Lower lobe of right lung (tissue), 2 donors: ENCODE results near the gene PLS1. TPM values are rescaled to one million over a fixed set of nuclear protein-coding genes. Genes with fewer than 3 reads are reported as not detected.
A peak's percentile ranks its signal among the peaks of the same experiment; 100 is the strongest.
"Not testable (repeated sequence)": the region's sequence is repeated elsewhere in the genome, so short reads cannot be mapped to it uniquely, and the experiment has no call there.

Experiments
- ATAC-seq, 2 donors: fragments of 200-7000 bp; cut with Tn5 transposase; one replicate each; pipeline ENCODE4 v1.9.1; 2020 to 2022; ENCODE audit warnings: mild to moderate bottlenecking in 2 of 2, moderate library complexity in 2 of 2
- DNase-seq: peaks from one replicate; pipeline ENCODE4 v3.0.0-alpha.2; 2020
- H3K27ac ChIP-seq: fragments of 200-600 bp; one replicate; pipeline ENCODE4 v1.8.0; 2022
- H3K27me3 ChIP-seq: fragments of 200-600 bp; one replicate; pipeline ENCODE4 v1.8.0; 2022; ENCODE audit warnings: low read depth
- H3K36me3 ChIP-seq: fragments of 200-600 bp; one replicate; pipeline ENCODE4 v1.8.0; 2022; ENCODE audit warnings: mild to moderate bottlenecking
- H3K4me1 ChIP-seq: fragments of 200-600 bp; one replicate; pipeline ENCODE4 v1.8.0; 2022
- H3K4me3 ChIP-seq: fragments of 200-600 bp; one replicate; pipeline ENCODE4 v1.8.0; 2022; ENCODE audit warnings: mild to moderate bottlenecking
- H3K9me3 ChIP-seq: fragments of 200-600 bp; one replicate; pipeline ENCODE4 v1.8.0; 2022
- CTCF ChIP-seq: fragments of 200-600 bp; IDR thresholded peaks from one replicate; pipeline ENCODE4 v1.8.0; 2022; ENCODE audit warnings: antibody characterized with exemption, mild to moderate bottlenecking
- intact Hi-C: fragments of 100-400 bp; cut with DNase I; formaldehyde crosslinking; loops from one replicate; pipeline ENCODE4 v1.11.0; 2022
- total RNA-seq: library from RNA; stranded (reverse); fragmentation: NEBNext Ultra II Directional; extraction: Animal tissue kit (Norgen Biotek cat#: 25700); gene quantifications from one replicate; pipeline ENCODE4 v1.2.1, GENCODE V29; 2021
- donor health status: DM: no; HTN: yes; CAD: no; lungs with severe emphysema.

The PLS1 gene
- total RNA-seq, 1 donor from 2014 or later: 23.9 TPM

GRCh38 chr3:142586803-142587406 lies 9.3 kb upstream of the PLS1 start:
- no peaks in the 10 kb centered on the region for H3K27me3 ChIP-seq
- no peaks in the 10 kb centered on the region for H3K4me1 ChIP-seq
- no peak overlapping the region for H3K4me3 ChIP-seq
- no peaks in the 10 kb centered on the region for H3K36me3 ChIP-seq
- H3K9me3 ChIP-seq: no peaks in the 10 kb centered on the region
- intact Hi-C loops: loop anchor here (10.0 kb wide), 1 partner anchor 398 kb away; no protein-coding TSS in a partner anchor
- DNase-seq (no peak), ATAC-seq (peak; percentile 87 to 89)
- H3K27ac ChIP-seq: no peak overlapping the region
- peak; percentile 55 for TF ChIP-seq CTCF

- Histone ChIP-seq H3K27me3 (no peaks in the 10 kb centered on the region), H3K4me3 (no peak overlapping the region), H3K27ac (no peak overlapping the region), H3K4me1 (no peaks in the 10 kb centered on the region), H3K36me3 (no peaks in the 10 kb centered on the region), H3K9me3 (no peaks in the 10 kb centered on the region)
- DNase-seq (no peak), ATAC-seq (no peak)
- intact Hi-C loops: loop anchor here (10.0 kb wide), 1 partner anchor 396 kb away; no protein-coding TSS in a partner anchor
- no peak for TF ChIP-seq CTCF
These were observed 7.5 kb upstream of the PLS1 start for GRCh38 chr3:142588703-142589102.

GRCh38 chr3:142592268-142592667 lies 3.9 kb upstream of the PLS1 start:
- intact Hi-C loops, H3K27me3 ChIP-seq: not testable (repeated sequence)

GRCh38 chr3:142595141-142595540 lies 1.1 kb upstream of the PLS1 start:
- no peaks in the 10 kb centered on the region for H3K27me3 ChIP-seq
- peak overlapping the region; percentile 85 for H3K27ac ChIP-seq
- peak overlapping the region; percentile 82 for H3K4me3 ChIP-seq
- no peaks in the 10 kb centered on the region for H3K36me3 ChIP-seq
- intact Hi-C loops: no loop called here
- TF ChIP-seq CTCF: no peak
- H3K9me3 ChIP-seq: no peaks in the 10 kb centered on the region
- ATAC-seq: no peak
- DNase-seq: no peak
- peaks cover 7% of the 10 kb centered on the region for H3K4me1 ChIP-seq

More at GRCh38 chr3:142592268-142592667, 3.9 kb upstream of the PLS1 start:
- not testable (repeated sequence) for H3K27ac ChIP-seq, H3K36me3 ChIP-seq, H3K4me3 ChIP-seq, DNase-seq, ATAC-seq, H3K9me3 ChIP-seq, H3K4me1 ChIP-seq

- ATAC-seq: peak; percentile 85 to 87
- H3K4me3 ChIP-seq: peak overlapping the region; percentile 82
- intact Hi-C loops: no loop called here
- DNase-seq: no peak
- H3K27me3 ChIP-seq: no peaks in the 10 kb centered on the region
- peak overlapping the region; percentile 85 for H3K27ac ChIP-seq
- TF ChIP-seq CTCF: no peak
- H3K4me1 ChIP-seq: peaks cover 7% of the 10 kb centered on the region
- H3K36me3 ChIP-seq: no peaks in the 10 kb centered on the region
- H3K9me3 ChIP-seq: no peaks in the 10 kb centered on the region
These were observed 627 bp upstream of the PLS1 start for GRCh38 chr3:142595581-142595950.

GRCh38 chr3:142596726-142597088 lies 514 bp downstream of the PLS1 start:
- ATAC-seq: peak in 1 of 2 donors; percentile 4
- Histone ChIP-seq H3K27me3 (no peaks in the 10 kb centered on the region), H3K4me3 (peak overlapping the region; percentile 82), H3K4me1 (peaks cover 7% of the 10 kb centered on the region), H3K36me3 (no peaks in the 10 kb centered on the region), H3K27ac (peak overlapping the region; percentile 85), H3K9me3 (no peaks in the 10 kb centered on the region)
- TF ChIP-seq CTCF: no peak
- intact Hi-C loops: no loop called here
- DNase-seq: no peak
